Peyer's patch (tissue), 4 donors: ENCODE data around the gene CADPS.

Experiments
- CTCF ChIP-seq, 6 experiments: fragments of 450-650 bp in 4 of 6; fragments of 200-600 bp in 2 of 6; sonication (generic) in 1 of 6; IDR thresholded peaks; one replicate each; pipeline ENCODE4 v1.5.1; 2017 to 2019; ENCODE audit warnings: antibody characterized with exemption in 6 of 6, mild to moderate bottlenecking in 3 of 6, moderate library complexity in 1 of 6
- POLR2A ChIP-seq, 2 donors: fragments of 450-650 bp; IDR thresholded peaks; one replicate each; pipeline ENCODE4 v1.5.1; 2017; ENCODE audit warnings: antibody characterized with exemption in 2 of 2, mild to moderate bottlenecking in 2 of 2, moderate library complexity in 2 of 2

GRCh38 chr3:62805106-62805505 lies 70.1 kb downstream of the CADPS start:
- TF ChIP-seq CTCF (IDR thresholded peaks at IDR 0.05) (no peak), POLR2A (IDR thresholded peaks at IDR 0.05) (no peak)
